ENCODE data around the gene RFFL.
"Not testable (repeated sequence)": the region's sequence is repeated elsewhere in the genome, so short reads cannot be mapped to it uniquely, and the experiment has no call there.

Gene RFFL, protein sequence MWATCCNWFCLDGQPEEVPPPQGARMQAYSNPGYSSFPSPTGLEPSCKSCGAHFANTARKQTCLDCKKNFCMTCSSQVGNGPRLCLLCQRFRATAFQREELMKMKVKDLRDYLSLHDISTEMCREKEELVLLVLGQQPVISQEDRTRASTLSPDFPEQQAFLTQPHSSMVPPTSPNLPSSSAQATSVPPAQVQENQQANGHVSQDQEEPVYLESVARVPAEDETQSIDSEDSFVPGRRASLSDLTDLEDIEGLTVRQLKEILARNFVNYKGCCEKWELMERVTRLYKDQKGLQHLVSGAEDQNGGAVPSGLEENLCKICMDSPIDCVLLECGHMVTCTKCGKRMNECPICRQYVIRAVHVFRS

GRCh38 chr17:35063514-35064223 is at the start of gene RFFL:
Gene RFFL, minus strand, starts transcription at chr17:35063707. Its CDS starts 37,154 bp downstream, at chr17:35026553.
- DNase-seq = peak in 55 of 56 donors; percentile 9 to 97 (median 78)

DNA sequence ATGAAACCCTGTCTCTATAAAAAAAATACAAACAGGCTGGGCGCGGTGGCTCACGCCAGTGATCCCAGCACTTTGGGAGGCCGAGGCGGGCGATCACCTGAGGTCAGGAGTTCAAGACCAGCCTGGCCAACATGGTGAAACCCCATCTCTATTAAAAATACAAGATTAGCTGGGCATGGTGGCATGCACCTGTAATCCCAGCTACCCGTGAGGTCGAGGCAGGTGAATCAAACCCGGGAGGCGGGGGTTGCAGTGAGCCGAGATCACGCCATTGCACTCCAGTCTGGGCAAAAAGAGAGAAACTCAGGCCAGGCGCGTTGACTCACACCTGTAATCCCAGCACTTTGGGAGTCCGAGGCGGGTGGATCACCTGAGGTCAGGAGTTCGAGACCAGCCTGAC is 47.3 kb upstream of the RFFL start:
- not testable (repeated sequence) for DNase-seq

- no peak for DNase-seq
Measured at GRCh38 chr17:35104844-35105450, 41.4 kb upstream of the RFFL start.

GRCh38 chr17:35103271-35103670 is 39.8 kb upstream of the RFFL start:
- no peak for DNase-seq

GRCh38 chr17:35101725-35102124 is 38.2 kb upstream of the RFFL start:
- DNase-seq = no peak

GRCh38 chr17:35101036-35101435 is 37.5 kb upstream of the RFFL start:
- DNase-seq = no peak

DNA sequence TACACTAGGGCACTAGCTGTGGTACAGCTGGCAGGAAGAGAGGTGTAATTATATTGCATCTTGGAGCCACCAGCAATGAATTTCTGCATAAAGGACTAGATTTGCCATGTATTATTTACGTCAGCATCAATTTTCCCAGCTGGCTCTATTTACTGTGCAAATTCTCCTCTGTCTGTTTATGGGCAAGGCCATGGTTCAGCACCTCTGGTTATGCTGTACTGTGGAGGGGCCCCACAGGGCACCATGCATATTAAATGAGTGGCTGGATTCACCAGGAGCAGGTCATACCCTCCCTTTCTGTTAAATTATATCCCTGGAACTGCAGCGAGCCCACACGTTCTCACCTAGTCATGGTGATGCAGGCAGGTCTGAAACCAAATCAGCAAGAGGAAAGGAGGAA is 36.4 kb upstream of the RFFL start:
- DNase-seq = no peak

DNA sequence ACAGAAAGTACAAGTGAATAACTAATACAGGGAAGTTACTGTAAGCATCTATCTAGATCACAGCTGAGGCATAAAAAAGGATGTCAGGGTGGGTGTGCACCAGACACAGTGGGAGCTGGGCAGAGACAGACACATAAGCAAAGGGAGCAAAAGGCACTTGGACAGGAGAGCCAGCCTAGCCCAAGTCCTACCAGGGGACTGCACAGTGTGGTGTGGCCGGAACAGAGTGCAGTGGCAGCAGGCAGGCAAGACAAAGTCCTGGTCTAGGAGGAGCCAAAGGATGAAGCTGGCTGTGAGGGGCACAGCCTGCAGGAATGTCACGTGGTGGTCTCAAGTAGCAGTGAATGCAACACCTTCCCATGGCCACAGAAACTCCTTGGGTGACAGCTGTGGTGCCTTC is 34.3 kb upstream of the RFFL start:
- DNase-seq = no peak

DNA sequence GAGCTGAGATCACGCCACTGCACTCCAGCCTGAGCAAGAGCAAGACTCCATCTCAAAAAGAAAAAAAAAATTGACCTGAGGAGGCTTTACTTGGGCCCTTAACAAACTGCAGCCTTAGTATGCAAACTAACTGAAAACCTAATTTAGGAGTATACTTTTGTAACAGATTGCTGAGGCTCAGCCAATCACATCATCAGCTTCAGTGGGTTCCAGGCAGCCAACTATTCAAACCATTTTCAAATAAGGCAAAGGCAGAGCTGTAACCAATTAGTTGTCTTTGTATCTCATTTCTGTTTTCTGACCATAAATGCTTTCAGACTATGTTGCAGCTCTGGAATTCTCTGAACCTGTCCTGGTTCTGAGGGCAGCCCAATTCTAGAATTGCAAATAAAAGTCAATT is 32.2 kb upstream of the RFFL start:
- no peak for DNase-seq

- no peak for DNase-seq
Measured at GRCh38 chr17:35094902-35095301, 31.4 kb upstream of the RFFL start.

DNA sequence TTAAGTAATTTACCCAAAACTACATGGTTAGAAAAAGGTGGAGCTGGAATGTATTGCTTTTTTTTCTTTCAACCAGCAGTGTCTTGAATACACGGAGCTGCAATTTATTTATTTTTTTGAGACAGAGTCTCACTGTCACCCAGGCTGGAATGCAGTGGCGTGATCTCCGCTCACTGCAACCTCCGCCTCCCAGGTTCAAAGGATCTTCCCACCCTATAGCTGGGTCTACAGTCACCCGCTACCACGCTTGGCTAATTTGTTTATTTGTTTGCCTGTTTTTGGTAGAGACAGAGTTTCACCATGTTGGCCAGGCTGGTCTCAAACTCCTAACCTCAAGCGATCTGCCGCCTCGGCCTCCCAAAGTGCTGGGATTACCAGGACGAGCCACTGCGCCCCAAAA is 27.2 kb upstream of the RFFL start:
- not testable (repeated sequence) for DNase-seq

DNA sequence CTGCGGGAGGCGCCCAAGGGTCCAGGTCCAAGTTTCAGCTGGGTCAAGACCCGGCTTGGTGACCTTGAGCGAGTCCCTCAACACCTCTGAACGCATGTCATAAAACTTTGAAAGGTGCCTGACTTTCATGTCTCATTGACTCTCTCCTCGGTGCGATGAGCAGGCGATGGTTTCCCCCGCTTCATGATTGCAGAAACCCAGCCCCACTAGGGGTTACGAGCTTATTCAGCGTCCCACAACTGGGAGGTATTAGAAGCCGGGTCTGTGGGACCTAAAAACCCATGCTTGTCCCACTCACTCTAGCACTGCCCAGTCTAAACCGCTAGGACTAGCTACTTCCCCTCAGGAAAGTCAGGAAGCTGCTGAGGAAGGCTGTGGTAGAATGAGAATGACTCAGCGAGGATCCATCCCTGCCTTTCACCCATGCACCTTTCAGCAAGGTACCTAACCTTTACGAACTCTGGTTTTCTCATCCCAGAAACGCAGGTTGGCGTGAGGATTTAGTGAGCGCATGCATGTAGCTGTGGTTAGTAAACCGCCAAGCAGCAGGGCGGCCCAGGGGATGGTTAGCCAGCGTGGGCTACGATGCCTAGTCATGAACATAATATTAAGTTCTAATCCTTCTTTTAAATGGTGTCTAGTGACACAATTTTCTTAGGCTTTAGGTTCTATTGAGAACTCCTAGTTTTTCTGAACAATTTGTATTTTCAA is 26.2 kb upstream of the RFFL start:
- peak in 3 of 56 donors; percentile 15 to 36 (median 19) for DNase-seq

DNA sequence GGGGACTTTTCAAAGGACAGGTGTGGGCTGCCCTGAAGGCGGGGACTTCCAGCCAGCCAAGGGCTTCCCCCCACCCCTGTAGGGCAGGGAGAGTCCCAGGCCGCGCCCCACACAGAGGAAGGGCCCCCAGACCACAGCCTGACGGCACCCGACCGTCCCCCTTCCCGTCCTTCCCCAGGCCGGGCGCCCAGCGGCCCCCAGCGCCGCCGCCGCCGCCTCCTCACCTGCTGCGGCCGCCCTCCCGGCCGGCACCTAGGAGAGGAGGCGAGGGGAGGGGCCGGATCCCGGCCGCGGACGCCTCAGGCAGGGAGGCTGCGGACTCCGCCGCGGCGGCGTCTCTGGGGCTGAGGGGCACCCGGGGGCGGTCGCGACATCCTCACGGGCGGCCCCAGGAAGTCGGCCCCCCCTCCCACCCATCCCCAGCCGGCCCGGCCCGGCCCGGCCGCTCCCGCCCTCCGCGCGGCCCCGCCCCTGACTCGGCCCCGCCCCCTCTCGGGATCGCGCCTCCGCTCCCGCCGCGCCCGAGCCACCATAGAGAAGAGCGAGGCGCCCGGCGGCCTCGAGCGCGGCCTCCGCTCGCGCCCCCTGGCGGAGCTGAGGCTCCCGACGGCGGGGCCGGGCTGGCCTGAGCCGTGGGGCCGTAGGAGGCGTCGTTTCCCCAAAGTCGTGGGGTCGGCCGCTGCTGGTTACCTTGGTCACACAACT is 25.5 kb upstream of the RFFL start:
- DNase-seq = peak; percentile 29 to 93 (median 74)

GRCh38 chr17:35088356-35088880 is 24.9 kb upstream of the RFFL start:
- peak in 54 of 56 donors; percentile 13 to 78 (median 50) for DNase-seq

DNA sequence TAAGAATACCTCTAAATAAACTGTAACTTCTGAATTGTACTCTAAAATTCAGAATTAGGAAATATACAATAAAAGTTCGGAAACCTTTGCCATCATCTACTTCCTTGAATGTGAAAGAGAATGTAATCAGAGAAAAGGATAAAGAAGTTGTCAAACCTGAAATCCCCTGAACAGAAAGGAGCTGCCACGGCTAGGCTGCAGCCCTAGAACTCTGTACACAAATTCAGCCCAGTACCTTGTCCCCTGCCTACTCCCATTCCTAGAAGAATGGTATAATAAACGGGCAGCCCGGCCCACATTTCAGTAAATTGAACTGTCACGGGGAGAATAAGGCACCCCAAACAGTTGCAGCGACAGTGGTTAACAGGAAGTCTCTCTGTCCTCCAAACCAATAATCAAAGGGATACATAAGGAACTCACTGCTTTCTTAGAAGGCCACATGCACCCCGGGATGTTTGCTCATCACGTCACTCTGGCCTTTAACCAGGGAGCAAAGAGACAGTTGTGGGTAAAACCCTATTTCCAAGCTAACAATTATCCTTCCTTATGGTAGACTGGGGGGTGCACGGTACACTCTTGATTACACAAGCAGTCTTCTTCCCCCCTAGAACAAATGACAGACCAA is 24.3 kb upstream of the RFFL start:
- peak in 21 of 56 donors; percentile 12 to 73 (median 55) for DNase-seq

DNA sequence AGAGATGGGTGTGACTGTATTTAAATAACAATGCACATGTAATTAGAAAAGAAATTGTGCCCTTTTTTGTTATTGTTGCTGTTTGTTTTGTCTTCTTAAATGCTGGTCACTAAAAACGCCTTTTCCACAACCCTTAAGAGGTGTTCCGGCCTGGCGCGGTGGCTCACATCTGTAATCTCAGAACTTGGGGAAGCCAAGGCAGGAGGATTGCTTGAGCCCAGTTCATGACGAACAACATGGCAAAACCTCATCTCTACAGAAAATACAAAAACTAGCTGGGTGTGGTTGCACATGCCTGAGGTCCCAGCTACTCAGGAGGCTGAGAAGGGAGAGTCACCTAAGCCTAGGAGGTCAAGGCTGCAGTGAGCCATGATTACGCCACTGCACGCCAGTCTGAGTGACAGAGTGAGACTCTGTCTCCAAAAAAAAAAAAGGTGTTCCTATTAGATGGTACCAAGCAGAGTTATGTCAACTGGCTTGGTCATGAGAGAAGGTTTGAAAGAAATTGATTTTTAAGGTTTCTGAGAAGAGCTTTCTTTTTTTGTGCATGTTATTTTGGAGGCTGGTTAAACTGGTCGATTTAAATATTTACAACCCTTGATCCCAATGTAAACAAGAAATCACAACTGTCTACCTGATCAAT is 23.5 kb upstream of the RFFL start:
- DNase-seq = peak in 2 of 56 donors; percentile 4 to 11

GRCh38 chr17:35086164-35086563 is 22.7 kb upstream of the RFFL start:
- DNase-seq = no peak

GRCh38 chr17:35084987-35085386 is 21.5 kb upstream of the RFFL start:
- no peak for DNase-seq

DNA sequence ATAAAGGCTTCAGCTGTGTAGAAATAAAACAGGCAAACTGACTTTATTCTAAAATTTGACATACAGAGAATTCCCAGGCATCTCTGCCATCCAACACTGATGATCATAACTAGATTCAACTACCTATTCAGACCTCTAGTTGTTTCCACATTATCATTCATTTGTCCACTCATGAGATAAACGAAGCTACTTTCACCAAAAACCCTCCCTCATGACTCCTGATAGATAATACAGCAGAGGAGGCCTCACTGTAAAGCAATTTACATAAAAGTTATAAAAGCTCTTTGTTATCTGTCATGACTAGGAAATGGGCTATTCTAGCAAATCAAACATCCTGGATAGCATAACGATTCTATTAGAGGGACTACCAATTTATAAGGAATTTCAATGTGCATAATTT is 19.6 kb upstream of the RFFL start:
- no peak for DNase-seq

All from amygdala (tissue), 56 donors.